Measurements from ENCODE around the gene TRIP13.

TRIP13 gene

GRCh38 chr5:854966-855743 is 37.5 kb upstream of the TRIP13 start:
- DNase-seq, result no peak

GRCh38 chr5:855771-856530 is 36.7 kb upstream of the TRIP13 start:
- DNase-seq, result no peak

GRCh38 chr5:856531-857425 is 35.9 kb upstream of the TRIP13 start:
- no peak for DNase-seq

GRCh38 chr5:858726-859125 is 34.0 kb upstream of the TRIP13 start:
- no peak for DNase-seq

- no peak for DNase-seq
These were observed 33.3 kb upstream of the TRIP13 start for GRCh38 chr5:859391-859790.

- DNase-seq, result no peak
These were observed 32.8 kb upstream of the TRIP13 start for GRCh38 chr5:859798-860296.

- no peak for DNase-seq
These were observed 32.1 kb upstream of the TRIP13 start for GRCh38 chr5:860506-861150.

- no peak for DNase-seq
These were observed 31.0 kb upstream of the TRIP13 start for GRCh38 chr5:861442-862366.

- no peak for DNase-seq
These were observed 30.1 kb upstream of the TRIP13 start for GRCh38 chr5:862367-863243.

GRCh38 chr5:863244-863805 is 29.4 kb upstream of the TRIP13 start:
- DNase-seq, result no peak

GRCh38 chr5:864492-865167 is 28.1 kb upstream of the TRIP13 start:
- DNase-seq, result no peak

GRCh38 chr5:865168-865521 is 27.5 kb upstream of the TRIP13 start:
- DNase-seq, result no peak

GRCh38 chr5:865771-866170 is 26.9 kb upstream of the TRIP13 start:
- DNase-seq, result no peak

GRCh38 chr5:867300-867870 is 25.3 kb upstream of the TRIP13 start:
- DNase-seq, result no peak

GRCh38 chr5:868428-869135 is 24.1 kb upstream of the TRIP13 start:
- no peak for DNase-seq

GRCh38 chr5:870956-871355 is 21.7 kb upstream of the TRIP13 start:
- DNase-seq, result no peak

GRCh38 chr5:871596-872298 is 20.9 kb upstream of the TRIP13 start:
- no peak for DNase-seq

GRCh38 chr5:872301-872700 is 20.4 kb upstream of the TRIP13 start:
- DNase-seq, result no peak
